Measurements from ENCODE around the gene PDLIM5. TPM values are rescaled to one million over a fixed set of nuclear protein-coding genes. Genes with fewer than 3 reads are reported as not detected.
"Not testable (repeated sequence)": the region's sequence is repeated elsewhere in the genome, so short reads cannot be mapped to it uniquely, and the experiment has no call there.

PDLIM5 gene
- total RNA-seq (100 to 1,000 TPM; 459 to 840 (median 509) TPM), polyA plus RNA-seq (100 to 1,000 TPM; 215 to 533 (median 426) TPM)
- long read RNA-seq, donor 1, full-length matches to known transcripts: 13 of 191 reads
- long read RNA-seq, donor 1, partial matches to known transcripts: 23 of 191 reads
- long read RNA-seq, donor 1, other reads (novel, unspliced or antisense): 155 of 191 reads
- long read RNA-seq, donor 2, full-length matches to known transcripts: 27 of 645 reads
- long read RNA-seq, donor 2, partial matches to known transcripts: 71 of 645 reads
- long read RNA-seq, donor 2, other reads (novel, unspliced or antisense): 547 of 645 reads

DNA sequence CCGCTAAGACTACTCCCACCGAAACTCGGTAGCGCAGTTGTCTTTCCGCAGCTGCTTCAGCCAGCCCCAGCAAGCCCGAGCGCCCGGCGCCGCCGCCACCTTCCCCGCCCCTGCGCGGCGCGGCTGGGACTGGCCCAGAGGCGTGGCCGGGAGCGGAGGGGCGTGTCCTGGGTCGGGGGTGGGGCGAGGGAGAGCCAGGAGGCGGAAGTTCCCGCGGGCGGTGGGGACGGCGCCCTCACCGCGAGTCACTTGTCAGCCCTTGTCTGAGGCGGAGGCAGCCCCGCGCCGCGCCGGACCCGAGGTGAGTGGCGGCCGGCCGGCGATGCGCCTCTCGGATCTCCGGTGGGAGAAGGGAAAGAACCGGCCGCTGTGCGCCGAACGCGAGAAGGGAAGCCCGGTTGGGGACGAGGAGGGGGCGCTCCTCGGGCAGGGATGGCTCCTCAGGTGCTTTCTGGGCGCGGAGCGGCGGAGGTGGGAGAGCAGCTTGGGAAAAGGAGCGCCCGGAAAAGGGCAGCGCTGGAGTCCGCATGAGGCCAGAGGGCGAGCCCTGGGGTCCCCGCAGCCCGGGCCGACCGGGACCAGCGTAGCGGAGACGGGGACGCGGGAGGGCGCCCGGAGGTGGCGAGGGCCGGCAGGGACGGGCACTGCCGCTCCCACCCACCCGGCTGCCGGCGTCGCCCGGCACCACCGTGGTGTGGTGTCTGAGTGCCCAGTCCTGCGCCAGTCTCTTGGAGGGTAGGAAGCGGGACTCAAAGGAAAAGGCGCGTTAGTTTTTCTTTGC is at the start of gene PDLIM5:
TSS of gene PDLIM5 (plus strand) at position 248 of the 781 bp plus-strand sequence. CDS start 3,347 bp downstream, outside the sequence.
- Histone ChIP-seq H3K27me3 (ENCODE audit: insufficient read depth in 3 of 3, low read length in 2 of 3) (no peaks in the 10 kb centered on the region), H3K27ac (peak within 1 kb of the TSS; percentile 99), H3K4me3 (peak within 1 kb of the TSS; percentile 97), H3K9me3 (no peaks in the 10 kb centered on the region), H3K36me3 (ENCODE audit: insufficient read depth in 1 of 2, low read depth in 1 of 2) (peaks cover 0 to 15% of the 10 kb centered on the region in 2 donors), H3K4me1 (peaks cover 21% of the 10 kb centered on the region)
- ATAC-seq: peak; percentile 84 to 93 (median 87)
- TF ChIP-seq, protein P1, sequence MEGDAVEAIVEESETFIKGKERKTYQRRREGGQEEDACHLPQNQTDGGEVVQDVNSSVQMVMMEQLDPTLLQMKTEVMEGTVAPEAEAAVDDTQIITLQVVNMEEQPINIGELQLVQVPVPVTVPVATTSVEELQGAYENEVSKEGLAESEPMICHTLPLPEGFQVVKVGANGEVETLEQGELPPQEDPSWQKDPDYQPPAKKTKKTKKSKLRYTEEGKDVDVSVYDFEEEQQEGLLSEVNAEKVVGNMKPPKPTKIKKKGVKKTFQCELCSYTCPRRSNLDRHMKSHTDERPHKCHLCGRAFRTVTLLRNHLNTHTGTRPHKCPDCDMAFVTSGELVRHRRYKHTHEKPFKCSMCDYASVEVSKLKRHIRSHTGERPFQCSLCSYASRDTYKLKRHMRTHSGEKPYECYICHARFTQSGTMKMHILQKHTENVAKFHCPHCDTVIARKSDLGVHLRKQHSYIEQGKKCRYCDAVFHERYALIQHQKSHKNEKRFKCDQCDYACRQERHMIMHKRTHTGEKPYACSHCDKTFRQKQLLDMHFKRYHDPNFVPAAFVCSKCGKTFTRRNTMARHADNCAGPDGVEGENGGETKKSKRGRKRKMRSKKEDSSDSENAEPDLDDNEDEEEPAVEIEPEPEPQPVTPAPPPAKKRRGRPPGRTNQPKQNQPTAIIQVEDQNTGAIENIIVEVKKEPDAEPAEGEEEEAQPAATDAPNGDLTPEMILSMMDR (IDR thresholded peaks at IDR 0.05): no peak
- intact Hi-C loops (cut with DNase I): loop anchor here (1.0 to 5.0 kb wide), 3 partner anchors 41 to 130 kb away; no protein-coding TSS in a partner anchor
- DNase-seq: peak; percentile 92 to 95
- WGBS, 3 donors: 0 to 1% (median 1%) methylated on average over 62 to 88 of the region's 88 CpGs

DNA sequence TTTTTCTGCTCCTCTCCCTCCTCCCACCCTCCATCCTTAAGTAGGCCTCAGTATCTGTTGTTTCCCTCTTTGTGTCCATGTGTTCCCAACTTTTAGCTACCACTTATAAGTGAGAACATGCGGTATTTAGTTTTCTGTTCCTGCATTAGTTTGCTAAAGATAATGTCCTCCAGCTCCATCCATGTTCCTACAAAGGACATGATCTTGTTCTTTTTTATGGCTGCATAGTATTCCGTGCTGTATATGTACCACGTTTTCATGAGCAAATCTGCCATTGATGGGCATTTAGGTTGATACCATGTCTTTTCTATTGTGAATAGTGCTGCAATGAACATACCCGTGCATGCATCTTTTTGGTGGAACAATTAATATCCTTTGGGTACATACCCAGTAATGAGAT is 49.3 kb upstream of the PDLIM5 start:
- H3K9me3 ChIP-seq; H3K27me3 ChIP-seq (ENCODE audit: insufficient read depth in 3 of 3, low read length in 2 of 3); DNase-seq; H3K4me1 ChIP-seq; intact Hi-C loops (cut with DNase I); H3K27ac ChIP-seq; H3K36me3 ChIP-seq (ENCODE audit: insufficient read depth in 1 of 2, low read depth in 1 of 2); H3K4me3 ChIP-seq; ATAC-seq: not testable (repeated sequence)
- 92 to 95% (median 95%) methylated on average over 4 of the region's 4 CpGs for WGBS, 3 donors

DNA sequence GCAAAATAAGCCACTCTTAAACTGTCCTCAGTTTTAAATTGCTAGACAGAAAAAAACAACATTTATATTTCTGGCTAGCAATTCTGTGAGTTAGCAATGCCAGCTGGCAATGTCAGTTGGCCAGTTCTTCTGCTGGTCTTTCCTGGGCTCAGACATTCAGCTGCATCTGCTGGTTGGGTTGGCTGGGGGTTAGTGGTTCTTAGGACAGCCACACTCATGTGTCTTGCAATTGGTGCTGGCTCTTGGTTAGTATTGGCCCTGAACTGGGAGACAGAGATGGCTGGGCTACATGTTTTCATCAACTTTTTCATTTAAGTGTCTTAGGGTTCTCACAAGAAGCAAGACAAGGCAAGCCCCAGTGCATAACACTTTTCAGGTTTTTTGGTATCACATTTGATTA is 48.0 kb upstream of the PDLIM5 start:
- no peaks in the 10 kb centered on the region for H3K9me3 ChIP-seq
- TF ChIP-seq, protein P1 (IDR thresholded peaks at IDR 0.05): no peak
- no peak overlapping the region for H3K4me3 ChIP-seq
- ATAC-seq (no peak), DNase-seq (no peak)
- no peak overlapping the region for H3K27ac ChIP-seq
- intact Hi-C loops (cut with DNase I): no loop called here
- no peaks in the 10 kb centered on the region for H3K4me1 ChIP-seq
- no peaks in the 10 kb centered on the region for H3K36me3 ChIP-seq (ENCODE audit: insufficient read depth in 1 of 2, low read depth in 1 of 2)
- no peaks in the 10 kb centered on the region for H3K27me3 ChIP-seq (ENCODE audit: insufficient read depth in 3 of 3, low read length in 2 of 3)

GRCh38 chr4:94406668-94407437 is 44.9 kb upstream of the PDLIM5 start:
- TF ChIP-seq, protein P1 (IDR thresholded peaks at IDR 0.05): peak; percentile 94
- Histone ChIP-seq H3K9me3 (no peaks in the 10 kb centered on the region), H3K4me3 (peak overlapping the region; percentile 44), H3K27ac (peak overlapping the region; percentile 90), H3K4me1 (peaks cover 13% of the 10 kb centered on the region), H3K36me3 (ENCODE audit: insufficient read depth in 1 of 2, low read depth in 1 of 2) (no peaks in the 10 kb centered on the region), H3K27me3 (ENCODE audit: insufficient read depth in 3 of 3, low read length in 2 of 3) (no peaks in the 10 kb centered on the region)
- intact Hi-C loops (cut with DNase I): loop anchor here (2.0 kb wide), 1 partner anchor 192 kb away; no protein-coding TSS in a partner anchor
- 7 to 13% (median 9%) methylated on average over 10 of the region's 10 CpGs for WGBS, 3 donors
- ATAC-seq (peak; percentile 41 to 60 (median 54)), DNase-seq (peak; percentile 62 to 63)
